Body of pancreas (tissue), 4 donors: ENCODE data around the gene LAMP1.

Experiments
- CTCF ChIP-seq, 7 experiments: fragments of 450-650 bp in 4 of 7; fragments of 200-600 bp in 3 of 7; sonication (generic) in 3 of 7; IDR thresholded peaks; one replicate each; pipeline ENCODE4 v1.5.1; 2016 to 2019; ENCODE audit warnings: antibody characterized with exemption in 7 of 7
- POLR2A ChIP-seq, 3 donors: fragments of 450-650 bp; IDR thresholded peaks; one replicate each; pipeline ENCODE4 v1.6.1; 2016; ENCODE audit warnings: antibody characterized with exemption in 3 of 3, mild to moderate bottlenecking in 2 of 3

- no peak for TF ChIP-seq CTCF (IDR thresholded peaks at IDR 0.05)
- TF ChIP-seq POLR2A (IDR thresholded peaks at IDR 0.05) = no peak
These were observed 24.5 kb downstream of the LAMP1 start for GRCh38 chr13:113321546-113321945.
